ENCODE measurements around the gene NR5A2.

NR5A2 gene

GRCh38 chr1:200176181-200176580 is 148.7 kb downstream of the NR5A2 start:
- TF ChIP-seq CTCF (conservative IDR thresholded peaks at IDR 0.05), result no peak
- no peak overlapping the region for H3K27ac ChIP-seq

- no peak for TF ChIP-seq CTCF (conservative IDR thresholded peaks at IDR 0.05)
- H3K27ac ChIP-seq, result no peak overlapping the region
Measured at GRCh38 chr1:200176798-200177197, 149.3 kb downstream of the NR5A2 start.

- no peak for TF ChIP-seq CTCF (conservative IDR thresholded peaks at IDR 0.05)
- no peak overlapping the region for H3K27ac ChIP-seq
Measured at GRCh38 chr1:200178340-200178739, 150.8 kb downstream of the NR5A2 start.

GRCh38 chr1:200179126-200179780 is 151.7 kb downstream of the NR5A2 start:
- no peak overlapping the region for H3K27ac ChIP-seq
- TF ChIP-seq CTCF (conservative IDR thresholded peaks at IDR 0.05), result no peak

GRCh38 chr1:200179781-200180160 is 152.3 kb downstream of the NR5A2 start:
- no peak for TF ChIP-seq CTCF (conservative IDR thresholded peaks at IDR 0.05)
- H3K27ac ChIP-seq, result no peak overlapping the region

GRCh38 chr1:200180821-200181220 is 153.3 kb downstream of the NR5A2 start:
- no peak for TF ChIP-seq CTCF (conservative IDR thresholded peaks at IDR 0.05)
- H3K27ac ChIP-seq, result no peak overlapping the region

- H3K27ac ChIP-seq, result no peak overlapping the region
- TF ChIP-seq CTCF (conservative IDR thresholded peaks at IDR 0.05), result no peak
Measured at GRCh38 chr1:200181861-200182260, 154.4 kb downstream of the NR5A2 start.
